RWPE1 (cell line): Measurements from ENCODE around the gene LRRC25.
"Not testable (repeated sequence)": the region's sequence is repeated elsewhere in the genome, so short reads cannot be mapped to it uniquely, and the experiment has no call there.

Experiments
- CTCF ChIA-PET: fragments of 350-600 bp; sonication (Branson Sonifier 250); formaldehyde crosslinking; extraction: SDS; loops from one replicate; lab custom pipeline; 2021; lab: Yijun Ruan, JAX
- POLR2A ChIA-PET: fragments of 400-600 bp; formaldehyde crosslinking; extraction: SDS; loops from one replicate; lab custom pipeline; 2020; ENCODE audit warnings: antibody characterized with exemption; ENCODE audit not compliant: low non-redundant PET; lab: Yijun Ruan, JAX
- DNase-seq: peaks from one replicate; pipeline ENCODE4 v3.0.0; 2012; ENCODE audit warnings: low spot score
- H3K27ac ChIP-seq: fragments of 450-650 bp; 2 replicates; pipeline ENCODE4 v1.5.1; 2017
- TF ChIP-seq, protein P1 (sequence below): fragments of 450-650 bp; conservative IDR thresholded peaks from 2 replicates; pipeline ENCODE4 v1.5.1; 2017; ENCODE audit warnings: low read depth, mild to moderate bottlenecking

LRRC25 gene

DNA sequence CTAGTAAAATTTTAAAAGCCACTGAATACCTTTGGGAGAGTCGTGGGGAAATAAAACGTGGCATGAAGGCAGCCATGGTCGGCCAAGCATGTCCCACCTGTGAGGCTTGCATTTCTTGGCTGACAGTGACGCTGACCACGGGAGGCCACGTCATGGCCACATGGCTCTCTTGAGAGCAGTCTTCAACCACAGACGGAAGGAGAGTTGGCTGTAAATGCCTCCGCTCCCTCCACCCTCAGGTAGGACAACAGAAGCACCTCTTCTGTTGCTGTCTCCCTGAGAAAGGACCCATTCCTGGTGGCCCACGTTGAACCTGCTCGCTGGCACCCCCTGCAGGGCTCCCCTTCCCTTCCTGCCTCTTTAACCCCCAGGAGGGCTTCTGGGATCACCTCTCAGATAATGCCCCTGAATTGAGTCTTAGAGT, 10.6 kb upstream of the LRRC25 start:
- TF ChIP-seq, protein P1, sequence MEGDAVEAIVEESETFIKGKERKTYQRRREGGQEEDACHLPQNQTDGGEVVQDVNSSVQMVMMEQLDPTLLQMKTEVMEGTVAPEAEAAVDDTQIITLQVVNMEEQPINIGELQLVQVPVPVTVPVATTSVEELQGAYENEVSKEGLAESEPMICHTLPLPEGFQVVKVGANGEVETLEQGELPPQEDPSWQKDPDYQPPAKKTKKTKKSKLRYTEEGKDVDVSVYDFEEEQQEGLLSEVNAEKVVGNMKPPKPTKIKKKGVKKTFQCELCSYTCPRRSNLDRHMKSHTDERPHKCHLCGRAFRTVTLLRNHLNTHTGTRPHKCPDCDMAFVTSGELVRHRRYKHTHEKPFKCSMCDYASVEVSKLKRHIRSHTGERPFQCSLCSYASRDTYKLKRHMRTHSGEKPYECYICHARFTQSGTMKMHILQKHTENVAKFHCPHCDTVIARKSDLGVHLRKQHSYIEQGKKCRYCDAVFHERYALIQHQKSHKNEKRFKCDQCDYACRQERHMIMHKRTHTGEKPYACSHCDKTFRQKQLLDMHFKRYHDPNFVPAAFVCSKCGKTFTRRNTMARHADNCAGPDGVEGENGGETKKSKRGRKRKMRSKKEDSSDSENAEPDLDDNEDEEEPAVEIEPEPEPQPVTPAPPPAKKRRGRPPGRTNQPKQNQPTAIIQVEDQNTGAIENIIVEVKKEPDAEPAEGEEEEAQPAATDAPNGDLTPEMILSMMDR = peak; percentile 35
- POLR2A ChIA-PET = no interaction called here
- peak overlapping the region; percentile 14 for H3K27ac ChIP-seq
- no peak for DNase-seq
- CTCF ChIA-PET = no interaction called here

DNA sequence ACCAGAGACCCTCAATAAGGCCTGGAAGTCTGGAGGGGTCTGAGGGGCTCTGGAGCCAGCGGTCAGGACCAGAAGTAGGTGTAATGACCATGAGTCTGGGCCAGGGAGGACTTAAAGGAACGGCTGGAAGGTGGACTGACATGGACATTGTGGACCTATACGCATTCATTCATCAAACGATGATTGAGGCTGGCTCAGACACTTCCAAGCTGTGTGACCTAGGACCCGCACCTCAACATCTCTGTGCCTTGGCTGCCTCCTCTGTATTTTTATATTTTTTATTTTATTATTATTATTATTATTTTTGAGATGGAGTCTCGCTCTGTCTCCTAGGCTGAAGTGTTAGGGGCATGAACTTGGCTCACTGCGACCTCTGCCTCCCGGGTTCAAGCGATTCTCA, 9.3 kb upstream of the LRRC25 start:
- ChIA-PET POLR2A (no interaction called here), CTCF (no interaction called here)
- TF ChIP-seq, protein P1 = no peak
- H3K27ac ChIP-seq = no peak overlapping the region
- DNase-seq = no peak

GRCh38 chr19:18405754-18406153, 8.3 kb upstream of the LRRC25 start:
- not testable (repeated sequence) for H3K27ac ChIP-seq, DNase-seq
- CTCF ChIA-PET = interaction anchor here (0.7 kb wide), 1 partner anchor 15 kb away, joined by 3 read pairs; no protein-coding TSS in a partner anchor
- POLR2A ChIA-PET = interaction anchor here (0.6 kb wide), 1 partner anchor 17 kb away, joined by 4 read pairs; no protein-coding TSS in a partner anchor

GRCh38 chr19:18402455-18403248, 5.2 kb upstream of the LRRC25 start:
- peak overlapping the region; percentile 54 for H3K27ac ChIP-seq
- POLR2A ChIA-PET, DNase-seq: not testable (repeated sequence)
- CTCF ChIA-PET = interaction anchor here (0.6 to 1.2 kb wide), 5 partner anchors 14 to 187 kb away, joined by 3 to 4 read pairs (median 3); partner anchors contain the start of gene GDF15

- DNase-seq = no peak
Observed at GRCh38 chr19:18401580-18402112, 4.2 kb upstream of the LRRC25 start.

GRCh38 chr19:18399008-18399407, 1.6 kb upstream of the LRRC25 start:
- ChIA-PET CTCF (no interaction called here), POLR2A (interaction anchor here (1.0 kb wide), 1 partner anchor 9 kb away, joined by 3 read pairs; no protein-coding TSS in a partner anchor)
- no peak for DNase-seq
- TF ChIP-seq, protein P1 = no peak
- peak overlapping the region; percentile 64 for H3K27ac ChIP-seq

More at GRCh38 chr19:18401580-18402112, 4.2 kb upstream of the LRRC25 start:
- peak overlapping the region; percentile 54 for H3K27ac ChIP-seq
- TF ChIP-seq, protein P1 = peak; percentile 42; the same call in 1 of the 2 replicates
- CTCF ChIA-PET = interaction anchor here (0.6 to 1.2 kb wide), 8 partner anchors 13 to 339 kb away, joined by 3 to 4 read pairs (median 3); partner anchors contain the start of gene GDF15
- POLR2A ChIA-PET = no interaction called here

DNA sequence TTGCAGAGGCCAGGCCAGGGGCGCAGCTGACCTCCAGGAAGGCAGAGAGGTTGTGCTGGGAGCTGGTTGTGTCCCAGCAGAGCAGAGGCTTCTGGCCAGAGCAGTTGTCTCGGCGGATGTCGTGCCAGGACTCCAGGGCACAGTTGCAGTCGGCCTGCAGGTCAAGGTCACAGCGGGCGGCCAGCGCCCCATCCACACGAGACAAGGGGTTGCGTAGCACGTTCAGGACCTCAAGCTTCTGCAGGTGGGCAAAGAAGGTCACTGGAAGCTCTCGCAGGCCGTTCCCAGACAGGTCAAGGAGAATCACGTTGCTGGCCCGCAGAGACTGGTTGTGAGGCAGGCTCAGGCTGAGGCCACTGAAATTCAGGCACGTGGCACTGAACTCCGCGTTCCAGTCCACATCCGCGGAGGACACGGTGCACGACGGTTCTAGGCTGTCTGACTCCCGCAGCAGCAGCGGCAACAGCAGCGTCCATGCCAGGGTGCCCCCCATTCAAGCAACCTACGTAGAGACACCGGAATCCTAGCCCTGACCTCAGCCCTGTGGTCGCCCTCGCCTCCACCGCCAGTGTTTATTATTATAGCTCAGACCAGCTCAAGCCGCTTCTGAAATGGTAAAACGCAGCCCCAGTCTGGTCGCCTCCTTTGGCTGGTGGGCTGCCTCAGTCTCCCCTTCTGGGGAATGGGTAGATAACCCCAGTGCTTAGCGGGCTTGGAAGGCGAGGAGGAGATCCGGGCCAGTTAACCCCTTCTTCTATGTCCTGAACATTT, 766 bp downstream of the LRRC25 start:
- POLR2A ChIA-PET = no interaction called here
- DNase-seq = no peak
- CTCF ChIA-PET = no interaction called here
- TF ChIP-seq, protein P1 = no peak
- H3K27ac ChIP-seq = 0 out of 2 replicates have a peak overlapping the region, but pooled peaks have one; percentile 3
